Measurements from ENCODE around the gene C1orf159. TPM values are rescaled to one million over a fixed set of nuclear protein-coding genes. Genes with fewer than 3 reads are reported as not detected.
"Not testable (repeated sequence)": the region's sequence is repeated elsewhere in the genome, so short reads cannot be mapped to it uniquely, and the experiment has no call there.

Gene C1orf159
- total and polyA plus RNA-seq, 2 experiments from 2014 or later, result 21.7 to 36.2 TPM

DNA sequence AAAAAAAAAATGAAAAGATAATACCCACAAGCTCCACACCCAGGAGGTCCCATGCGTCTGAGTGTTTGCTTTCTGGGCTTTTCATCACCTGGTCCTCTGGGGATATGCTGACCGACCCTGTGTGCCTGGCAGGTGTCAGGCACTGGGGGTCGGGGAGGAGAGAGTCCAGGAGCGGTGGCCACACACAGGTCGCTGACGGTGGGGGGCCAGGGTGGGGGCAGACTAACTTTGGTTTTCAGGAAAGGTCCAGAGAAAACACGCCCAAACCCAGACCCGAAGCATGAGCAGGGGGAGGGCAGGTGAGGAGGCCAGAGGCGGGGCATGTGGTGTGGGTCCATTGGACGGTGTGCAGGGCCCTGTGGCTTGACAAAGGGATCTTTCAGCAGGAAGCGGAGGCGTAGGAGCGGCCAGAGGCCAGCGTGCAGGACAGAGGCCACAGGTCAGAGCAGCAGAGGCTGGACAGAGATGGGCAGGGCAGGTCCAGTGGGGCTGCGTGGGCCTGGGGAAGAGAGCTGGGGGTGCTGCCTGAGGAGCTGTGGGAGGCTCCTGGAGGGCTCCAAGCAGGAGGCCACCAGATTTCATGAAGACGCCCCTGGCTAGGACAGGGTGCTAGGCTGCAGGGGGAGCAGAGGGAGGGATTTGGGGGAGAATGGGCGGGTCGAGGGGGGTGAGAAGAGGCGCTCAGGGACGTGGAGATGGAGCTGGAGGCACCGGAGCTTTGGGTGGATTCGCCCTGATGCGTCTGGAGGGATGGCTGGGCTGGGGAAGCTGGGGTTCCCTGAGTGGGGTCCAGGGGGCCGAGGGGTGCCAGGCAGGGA, 57.6 kb downstream of the C1orf159 start:
- Histone ChIP-seq H3K4me1 (ENCODE audit: low read depth) (peaks cover 4% of the 10 kb centered on the region), H3K27ac (no peak overlapping the region), H3K9me3 (ENCODE audit: low read depth) (no peaks in the 10 kb centered on the region), H3K4me3 (no peak overlapping the region), H3K36me3 (no peaks in the 10 kb centered on the region), H3K27me3 (peaks cover 67% of the 10 kb centered on the region)
- DNase-seq (ENCODE audit: low read depth in 1 of 2, low spot score in 1 of 2), result no peak
- TF ChIP-seq CTCF (IDR thresholded peaks at IDR 0.05; ENCODE audit: low read depth, low read length), result no peak

DNA sequence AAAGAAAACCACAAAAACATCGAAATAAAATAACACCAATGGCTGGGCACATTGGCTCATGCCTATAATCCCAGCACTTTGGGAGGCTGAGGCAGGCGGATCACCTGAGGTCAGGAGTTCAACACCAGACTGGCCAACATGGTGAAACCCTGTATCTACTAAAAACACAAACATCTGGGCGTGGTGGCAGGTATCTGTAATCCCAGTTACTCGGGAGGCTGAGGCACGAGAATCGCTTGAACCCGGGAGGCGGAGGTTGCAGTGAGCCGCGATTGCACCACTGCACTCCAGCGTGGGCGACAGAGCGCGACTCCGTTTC, 58.2 kb downstream of the C1orf159 start:
- H3K9me3 ChIP-seq (ENCODE audit: low read depth); H3K4me1 ChIP-seq (ENCODE audit: low read depth); H3K27ac ChIP-seq; H3K4me3 ChIP-seq; H3K36me3 ChIP-seq; DNase-seq (ENCODE audit: low read depth in 1 of 2, low spot score in 1 of 2): not testable (repeated sequence)
- H3K27me3 ChIP-seq, result peaks cover 61% of the 10 kb centered on the region

- H3K36me3 ChIP-seq, result no peaks in the 10 kb centered on the region
- DNase-seq (ENCODE audit: low read depth in 1 of 2, low spot score in 1 of 2), result no peak
- no peaks in the 10 kb centered on the region for H3K4me1 ChIP-seq (ENCODE audit: low read depth)
- H3K27me3 ChIP-seq, result peaks cover 44% of the 10 kb centered on the region
- no peak overlapping the region for H3K27ac ChIP-seq
- no peaks in the 10 kb centered on the region for H3K9me3 ChIP-seq (ENCODE audit: low read depth)
- H3K4me3 ChIP-seq, result no peak overlapping the region
- TF ChIP-seq CTCF (IDR thresholded peaks at IDR 0.05; ENCODE audit: low read depth, low read length), result no peak
Measured at GRCh38 chr1:1055841-1056736, 59.8 kb downstream of the C1orf159 start.

DNA sequence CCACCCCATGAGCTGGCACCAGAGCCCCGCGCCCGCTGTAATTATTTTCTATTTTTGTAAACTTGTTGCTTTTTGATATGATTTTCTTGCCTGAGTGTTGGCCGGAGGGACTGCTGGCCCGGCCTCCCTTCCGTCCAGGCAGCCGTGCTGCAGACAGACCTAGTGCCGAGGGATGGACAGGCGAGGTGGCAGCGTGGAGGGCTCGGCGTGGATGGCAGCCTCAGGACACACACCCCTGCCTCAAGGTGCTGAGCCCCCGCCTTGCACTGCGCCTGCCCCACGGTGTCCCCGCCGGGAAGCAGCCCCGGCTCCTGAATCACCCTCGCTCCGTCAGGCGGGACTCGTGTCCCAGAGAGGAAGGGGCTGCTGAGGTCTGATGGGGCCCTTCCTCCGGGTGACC, 60.9 kb downstream of the C1orf159 start:
- Histone ChIP-seq H3K4me1 (ENCODE audit: low read depth) (no peaks in the 10 kb centered on the region), H3K4me3 (no peak overlapping the region), H3K27ac (no peak overlapping the region), H3K36me3 (peaks cover 3% of the 10 kb centered on the region), H3K27me3 (peaks cover 33% of the 10 kb centered on the region), H3K9me3 (ENCODE audit: low read depth) (no peaks in the 10 kb centered on the region)
- no peak for DNase-seq (ENCODE audit: low read depth in 1 of 2, low spot score in 1 of 2)
- no peak for TF ChIP-seq CTCF (IDR thresholded peaks at IDR 0.05; ENCODE audit: low read depth, low read length)

- no peak for DNase-seq (ENCODE audit: low read depth in 1 of 2, low spot score in 1 of 2)
- H3K4me1 ChIP-seq (ENCODE audit: low read depth), result no peaks in the 10 kb centered on the region
- H3K36me3 ChIP-seq, result peaks cover 3% of the 10 kb centered on the region
- no peak for TF ChIP-seq CTCF (IDR thresholded peaks at IDR 0.05; ENCODE audit: low read depth, low read length)
- H3K27ac ChIP-seq, result no peak overlapping the region
- peaks cover 27% of the 10 kb centered on the region for H3K27me3 ChIP-seq
- no peak overlapping the region for H3K4me3 ChIP-seq
- H3K9me3 ChIP-seq (ENCODE audit: low read depth), result no peaks in the 10 kb centered on the region
Measured at GRCh38 chr1:1054099-1054700, 61.7 kb downstream of the C1orf159 start.
